IMR-90 (cell line): ENCODE data around the gene FRMD3. TPM values are rescaled to one million over a fixed set of nuclear protein-coding genes. Genes with fewer than 3 reads are reported as not detected.

ENCODE experiments used
- ATAC-seq: fragments of 200-7000 bp; cut with Tn5 transposase; 2 replicates; pipeline ENCODE4 v1.9.1; 2020; ENCODE audit warnings: low read depth, mild to moderate bottlenecking, moderate library complexity
- BruUV-seq: library from RNA; stranded (reverse); fragments of 400-500 nt; replicated peaks from 2 replicates; lab custom pipeline; 2021; lab: Mats Ljungman, UMichigan
- CTCF ChIA-PET: fragments of 300-600 bp; formaldehyde crosslinking; extraction: SDS; loops from one replicate; lab custom pipeline; 2021; ENCODE audit warnings: antibody characterized with exemption; lab: Yijun Ruan, JAX
- POLR2A ChIA-PET: fragments of 300-600 bp; sonication (Branson Sonifier 250); formaldehyde crosslinking; loops from one replicate; lab custom pipeline; 2022; ENCODE audit warnings: antibody characterized with exemption; ENCODE audit not compliant: unreplicated experiment; lab: Charles Lee
- DNase-seq: peaks from one replicate; pipeline ENCODE4 v3.0.0; 2013
- H2AFZ ChIP-seq: replicated peaks from 2 replicates; pipeline ENCODE3; 2013; ENCODE audit warnings: low read length, mild to moderate bottlenecking; ENCODE audit not compliant: poor library complexity
- H2AK5ac ChIP-seq: 2 replicates; pipeline ENCODE4 v1.6.1; 2013; ENCODE audit warnings: low read depth, low read length, inconsistent platforms
- H2AK9ac ChIP-seq: replicated peaks from 2 replicates; pipeline ENCODE3; 2013; ENCODE audit warnings: mild to moderate bottlenecking, low read depth, low read length, moderate library complexity; ENCODE audit not compliant: poor library complexity
- H2BK120ac ChIP-seq: 2 replicates; pipeline ENCODE4 v1.6.1; 2013; ENCODE audit warnings: low read depth, low read length, inconsistent platforms
- H2BK15ac ChIP-seq: 3 replicates; pipeline ENCODE4 v1.6.1; 2013; ENCODE audit warnings: low read depth, low read length, inconsistent platforms
- H2BK20ac ChIP-seq: 2 replicates; pipeline ENCODE4 v1.6.1; 2013; ENCODE audit warnings: low read depth, mild to moderate bottlenecking, inconsistent platforms, low read length, moderate library complexity
- H2BK5ac ChIP-seq: 2 replicates; pipeline ENCODE4 v1.6.1; 2013; ENCODE audit warnings: mild to moderate bottlenecking, low read depth, low read length, inconsistent platforms; ENCODE audit not compliant: poor library complexity, severe bottlenecking
- H3K14ac ChIP-seq: replicated peaks from 2 replicates; pipeline ENCODE4 v1.6.1; 2013; ENCODE audit warnings: low read depth, low read length, inconsistent platforms
- H3K18ac ChIP-seq: 2 replicates; pipeline ENCODE4 v1.6.1; 2013; ENCODE audit warnings: low read depth, low read length, control low read depth
- H3K23ac ChIP-seq: 2 replicates; pipeline ENCODE4 v1.6.1; 2013; ENCODE audit warnings: low read depth, low read length, inconsistent platforms
- H3K27ac ChIP-seq: 2 replicates; pipeline ENCODE4 v1.5.1; 2013; ENCODE audit warnings: mild to moderate bottlenecking, control low read depth, low read length; ENCODE audit not compliant: insufficient read depth
- H3K27me3 ChIP-seq: 2 replicates; pipeline ENCODE4 v1.6.1; 2013; ENCODE audit warnings: low read length; ENCODE audit not compliant: control insufficient read depth, insufficient read depth
- H3K36me3 ChIP-seq: 2 replicates; pipeline ENCODE4 v1.6.1; 2013; ENCODE audit warnings: low read length, mixed read lengths; ENCODE audit not compliant: control insufficient read depth, insufficient read depth
- H3K4ac ChIP-seq: 2 replicates; pipeline ENCODE4 v1.6.1; 2013; ENCODE audit warnings: low read depth, low read length, inconsistent platforms
- H3K4me1 ChIP-seq: 2 replicates; pipeline ENCODE4 v1.6.1; 2013; ENCODE audit warnings: low read length, mixed read lengths; ENCODE audit not compliant: control insufficient read depth, insufficient read depth
- H3K4me2 ChIP-seq: 2 replicates; pipeline ENCODE4 v1.6.1; 2013; ENCODE audit warnings: low read depth, mild to moderate bottlenecking, control low read depth, low read length, moderate library complexity
- H3K4me3 ChIP-seq: 2 replicates; pipeline ENCODE4 v1.5.1; 2013; ENCODE audit warnings: low read depth, mild to moderate bottlenecking, control low read depth, low read length, moderate library complexity; ENCODE audit not compliant: insufficient read depth
- H3K56ac ChIP-seq: 2 replicates; pipeline ENCODE4 v1.6.1; 2013; ENCODE audit warnings: low read length, inconsistent platforms; ENCODE audit not compliant: insufficient read depth; ENCODE audit errors: extremely low read depth
- H3K79me1 ChIP-seq, 2 experiments: 2 replicates each; pipeline ENCODE4 v1.6.1; 2013; ENCODE audit warnings: low read length in 2 of 2, inconsistent platforms in 1 of 2, low read depth in 1 of 2
- H3K9ac ChIP-seq: 2 replicates; pipeline ENCODE4 v1.6.1; 2013; ENCODE audit warnings: low read depth, low read length, control low read depth
- H3K9me1 ChIP-seq: 2 replicates; pipeline ENCODE4 v1.6.1; 2013; ENCODE audit warnings: low read length, inconsistent platforms; ENCODE audit not compliant: insufficient read depth
- H3K9me3 ChIP-seq: 2 replicates; pipeline ENCODE4 v1.6.1; 2013; ENCODE audit warnings: low read length; ENCODE audit not compliant: control insufficient read depth, insufficient read depth
- H4K20me1 ChIP-seq: 2 replicates; pipeline ENCODE4 v1.6.1; 2013; ENCODE audit warnings: low read length, inconsistent platforms; ENCODE audit not compliant: insufficient read depth
- H4K5ac ChIP-seq: 2 replicates; pipeline ENCODE4 v1.6.1; 2013; ENCODE audit warnings: mild to moderate bottlenecking, low read depth, low read length, control low read depth
- H4K8ac ChIP-seq, 2 experiments: 2 replicates each; pipeline ENCODE4 v1.6.1; 2013; ENCODE audit warnings: low read depth in 2 of 2, low read length in 2 of 2, control low read depth in 1 of 2, inconsistent platforms in 1 of 2
- H4K91ac ChIP-seq: 2 replicates; pipeline ENCODE4 v1.6.1; 2013; ENCODE audit warnings: low read depth, low read length, inconsistent platforms; ENCODE audit not compliant: insufficient read depth
- BHLHE40 ChIP-seq: fragments of 150-350 bp; IDR thresholded peaks from 2 replicates; pipeline ENCODE4 v1.6.1; 2016; ENCODE audit warnings: mild to moderate bottlenecking, low read depth, low read length
- CEBPB ChIP-seq: IDR thresholded peaks from 2 replicates; pipeline ENCODE4 v1.6.1; 2012; ENCODE audit warnings: low read depth, low read length, improper control_type of control experiment
- CHD1 ChIP-seq: IDR thresholded peaks from 2 replicates; pipeline ENCODE4 v1.6.1; 2012; ENCODE audit warnings: low read depth, low read length, improper control_type of control experiment
- FOS ChIP-seq: fragments of 150-350 bp; IDR thresholded peaks from 2 replicates; pipeline ENCODE4 v1.6.1; 2016; ENCODE audit warnings: low read depth, low read length
- MAFK ChIP-seq: IDR thresholded peaks from 2 replicates; pipeline ENCODE4 v1.6.1; 2012; ENCODE audit warnings: low read depth, low read length, improper control_type of control experiment
- MAZ ChIP-seq: IDR thresholded peaks from 2 replicates; pipeline ENCODE4 v1.6.1; 2012; ENCODE audit warnings: low read depth, mild to moderate bottlenecking, low read length, improper control_type of control experiment, moderate library complexity, borderline replicate concordance
- NFE2L2 ChIP-seq: fragments of 150-350 bp; IDR thresholded peaks from 2 replicates; pipeline ENCODE4 v1.6.1; 2016; ENCODE audit warnings: low read depth, mild to moderate bottlenecking, low read length
- POLR2A ChIP-seq: IDR thresholded peaks from 2 replicates; pipeline ENCODE4 v1.6.1; 2012; ENCODE audit warnings: mild to moderate bottlenecking, low read depth, low read length
- RAD21 ChIP-seq: IDR thresholded peaks from 2 replicates; pipeline ENCODE4 v1.6.1; 2012; ENCODE audit warnings: low read length, improper control_type of control experiment
- RCOR1 ChIP-seq: IDR thresholded peaks from 2 replicates; pipeline ENCODE4 v1.6.1; 2012; ENCODE audit warnings: mild to moderate bottlenecking, low read length, improper control_type of control experiment; ENCODE audit not compliant: insufficient replicate concordance
- RFX5 ChIP-seq: IDR thresholded peaks from 2 replicates; pipeline ENCODE4 v1.8.0; 2012; ENCODE audit warnings: low read depth, mild to moderate bottlenecking, low read length, moderate library complexity
- dilution Hi-C: fragments of 300-500 bp; cut with HindIII; formaldehyde crosslinking; loops from one replicate; pipeline ENCODE4 v1.14.3; 2018; ENCODE audit warnings: low sequenced_read_pairs; ENCODE audit not compliant: unreplicated experiment
- in situ Hi-C: fragments of 300-500 bp; cut with MboI; formaldehyde crosslinking; loops from 3 replicates; pipeline ENCODE4 v1.14.3; 2019; ENCODE audit warnings: low sequenced_read_pairs, inconsistent platforms, mixed read lengths
- intact Hi-C: fragments of 100-400 bp; cut with micrococcal nuclease; formaldehyde crosslinking; loops from 2 replicates; pipeline ENCODE4 v1.10.0; 2022
- polyA plus RNA-seq, 3 experiments: library from polyadenylated mRNA; depleted of rRNA; stranded (reverse); fragments of >200 nt; gene quantifications; 2 replicates each; pipeline ENCODE4 v1.2.3, GENCODE V29; 2012; ENCODE audit warnings: low replicate concordance in 1 of 3
- total RNA-seq: library from RNA; depleted of rRNA; stranded (reverse); fragments of >200 nt; gene quantifications from 2 replicates; pipeline ENCODE4 v1.2.3, GENCODE V29; 2012
- TF ChIP-seq, protein P1 (sequence below): fragments of 150-350 bp; IDR thresholded peaks from 2 replicates; pipeline ENCODE4 v1.6.1; 2017; ENCODE audit warnings: mild to moderate bottlenecking, antibody characterized with exemption, low read length, low read depth

The FRMD3 gene
- total and polyA plus RNA-seq, 2 of the 4 experiments (the other 2 are of a cell fraction): 0.02 to 0.18 TPM

DNA sequence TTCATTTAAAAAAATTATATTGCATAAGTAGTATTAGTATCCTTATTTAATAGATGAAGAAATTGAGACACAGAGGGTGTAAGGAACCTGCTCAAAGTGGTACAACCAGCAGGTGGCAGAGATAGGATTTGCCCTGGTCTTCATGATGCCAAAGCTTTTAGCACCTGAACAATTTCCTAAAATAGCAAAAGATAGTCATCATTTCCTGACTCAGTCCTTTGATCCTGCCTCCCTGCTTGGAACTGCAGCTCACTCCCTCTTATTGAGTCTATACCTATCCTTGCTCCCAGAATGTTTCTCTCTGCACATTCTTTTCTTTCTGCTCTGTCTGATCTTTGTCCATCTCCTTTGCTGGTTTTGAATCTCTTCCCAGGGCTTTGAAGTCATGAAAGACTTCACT, 155.8 kb downstream of the FRMD3 start:
- dilution Hi-C loops: no loop called here
- ATAC-seq (no peak), DNase-seq (no peak)

More for the DNA sequence above, 155.8 kb downstream of the FRMD3 start:
- Histone ChIP-seq H4K8ac (no peak overlapping the region), H3K9me1 (no peaks in the 10 kb centered on the region), H3K27ac (no peak overlapping the region), H3K4me1 (no peaks in the 10 kb centered on the region), H3K27me3 (no peaks in the 10 kb centered on the region), H3K18ac (no peak overlapping the region), H3K56ac (no peak overlapping the region), H2BK20ac (no peak overlapping the region), H2AK5ac (no peak overlapping the region), H3K4me2 (no peak overlapping the region), H3K9ac (no peak overlapping the region), H3K9me3 (0 out of 2 replicates have a peak, but pooled peaks cover 2% of the 10 kb centered on the region), H2BK5ac (no peak overlapping the region), H2AFZ (no peak overlapping the region), H3K79me1 (no peaks in the 10 kb centered on the region), H4K5ac (no peak overlapping the region), H3K4ac (no peak overlapping the region), H2BK120ac (no peak overlapping the region), H3K36me3 (no peaks in the 10 kb centered on the region), H3K14ac (no peak overlapping the region), H3K23ac (no peak overlapping the region), H4K91ac (no peak overlapping the region), H3K4me3 (no peak overlapping the region), H2BK15ac (no peak overlapping the region), H4K20me1 (no peaks in the 10 kb centered on the region), H2AK9ac (no peak overlapping the region)
- intact Hi-C loops: no loop called here
- in situ Hi-C loops: no loop called here
- no TSS peak for BruUV-seq
- POLR2A ChIA-PET: interaction anchor here (0.5 kb wide), 1 partner anchor 398 kb away, joined by 8 read pairs; no protein-coding TSS in a partner anchor
- CTCF ChIA-PET: interaction anchor here (0.7 kb wide), 1 partner anchor 309 kb away, joined by 3 read pairs; no protein-coding TSS in a partner anchor
- TF ChIP-seq FOS (no peak), BHLHE40 (no peak), POLR2A (no peak), RAD21 (no peak), NFE2L2 (no peak), CEBPB (no peak), MAFK (no peak), MAZ (no peak), CHD1 (no peak), RCOR1 (no peak), RFX5 (no peak)
- TF ChIP-seq, protein P1, sequence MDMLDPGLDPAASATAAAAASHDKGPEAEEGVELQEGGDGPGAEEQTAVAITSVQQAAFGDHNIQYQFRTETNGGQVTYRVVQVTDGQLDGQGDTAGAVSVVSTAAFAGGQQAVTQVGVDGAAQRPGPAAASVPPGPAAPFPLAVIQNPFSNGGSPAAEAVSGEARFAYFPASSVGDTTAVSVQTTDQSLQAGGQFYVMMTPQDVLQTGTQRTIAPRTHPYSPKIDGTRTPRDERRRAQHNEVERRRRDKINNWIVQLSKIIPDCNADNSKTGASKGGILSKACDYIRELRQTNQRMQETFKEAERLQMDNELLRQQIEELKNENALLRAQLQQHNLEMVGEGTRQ: no peak
